ENCODE measurements around the gene ZNF337.
"Not testable (repeated sequence)": the region's sequence is repeated elsewhere in the genome, so short reads cannot be mapped to it uniquely, and the experiment has no call there.

The ZNF337 gene

GRCh38 chr20:25692499-25692898 is 4.2 kb downstream of the ZNF337 start:
- no peak for TF ChIP-seq CTCF (IDR thresholded peaks at IDR 0.05; ENCODE audit: control insufficient read depth, insufficient read depth, low read depth, low read length, missing control alignments)
- H3K4me3 ChIP-seq (ENCODE audit: control insufficient read depth, low read depth, low read length), result no peak overlapping the region
- DNase-seq (ENCODE audit: low read depth), result no peak

GRCh38 chr20:25690427-25690826 is 6.2 kb downstream of the ZNF337 start:
- DNase-seq (ENCODE audit: low read depth), result no peak
- TF ChIP-seq CTCF (IDR thresholded peaks at IDR 0.05; ENCODE audit: control insufficient read depth, insufficient read depth, low read depth, low read length, missing control alignments), result no peak
- H3K4me3 ChIP-seq (ENCODE audit: control insufficient read depth, low read depth, low read length), result no peak overlapping the region

DNA sequence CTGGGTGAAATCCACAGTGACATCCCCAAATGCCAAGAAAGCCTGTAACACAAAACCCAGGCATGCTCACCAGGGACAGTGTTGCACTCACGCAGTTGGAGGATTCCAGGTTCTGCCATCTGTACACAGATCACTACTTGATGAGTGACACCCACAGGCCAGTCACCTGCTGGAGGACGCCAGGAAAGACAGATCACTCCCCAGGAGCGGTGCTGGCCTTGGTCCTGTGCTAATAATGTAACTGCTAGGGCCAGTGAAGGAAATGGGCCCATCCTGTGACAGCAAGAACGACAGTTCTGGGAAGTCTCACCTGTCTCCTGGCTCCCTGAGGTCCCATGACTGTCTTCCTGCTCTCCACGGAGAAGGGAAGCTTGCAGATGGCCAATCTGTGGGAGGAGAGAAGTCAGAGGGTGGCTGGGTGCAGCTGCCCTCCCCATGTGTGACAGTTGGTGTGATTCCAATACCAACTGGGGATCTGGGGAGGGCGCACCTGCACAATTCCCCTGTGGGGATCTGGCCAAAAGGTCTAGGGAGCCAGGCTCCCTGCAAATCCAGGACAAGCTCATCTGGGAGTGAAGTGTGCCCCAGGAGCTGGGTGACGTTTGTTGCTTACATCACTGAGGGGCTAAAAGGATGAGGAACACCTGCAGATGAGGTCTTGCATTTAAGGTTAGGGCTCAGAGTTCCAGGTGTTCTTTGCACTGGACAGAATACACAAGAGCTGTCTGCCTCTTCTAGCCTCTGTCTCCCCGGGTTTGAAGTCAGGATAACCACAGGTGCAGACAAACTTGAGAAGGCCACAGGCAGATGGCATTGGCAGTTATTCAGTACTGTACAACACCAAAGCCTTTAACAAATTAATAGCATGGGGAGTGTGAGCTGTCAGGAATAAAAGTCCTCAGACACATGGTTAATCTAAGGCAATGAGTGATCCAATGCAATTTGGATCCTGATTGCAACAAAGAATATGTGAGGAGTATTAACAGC is 10.3 kb downstream of the ZNF337 start:
- no peak overlapping the region for H3K4me3 ChIP-seq (ENCODE audit: control insufficient read depth, low read depth, low read length)
- DNase-seq (ENCODE audit: low read depth), result no peak
- TF ChIP-seq CTCF (IDR thresholded peaks at IDR 0.05; ENCODE audit: control insufficient read depth, insufficient read depth, low read depth, low read length, missing control alignments), result no peak

- TF ChIP-seq CTCF (IDR thresholded peaks at IDR 0.05; ENCODE audit: control insufficient read depth, insufficient read depth, low read depth, low read length, missing control alignments), result no peak
- no peak overlapping the region for H3K4me3 ChIP-seq (ENCODE audit: control insufficient read depth, low read depth, low read length)
- no peak for DNase-seq (ENCODE audit: low read depth)
These were observed 11.2 kb downstream of the ZNF337 start for GRCh38 chr20:25685276-25686080.

- not testable (repeated sequence) for H3K4me3 ChIP-seq (ENCODE audit: control insufficient read depth, low read depth, low read length); DNase-seq (ENCODE audit: low read depth)
These were observed 12.8 kb downstream of the ZNF337 start for GRCh38 chr20:25683826-25684225.

GRCh38 chr20:25683050-25683449 is 13.6 kb downstream of the ZNF337 start:
- no peak overlapping the region for H3K4me3 ChIP-seq (ENCODE audit: control insufficient read depth, low read depth, low read length)
- TF ChIP-seq CTCF (IDR thresholded peaks at IDR 0.05; ENCODE audit: control insufficient read depth, insufficient read depth, low read depth, low read length, missing control alignments), result no peak
- DNase-seq (ENCODE audit: low read depth), result no peak

Data from AG09309 (cell line).